Vagina (tissue), 2 donors: ENCODE data around the gene SAMD4A.

Source experiments
- POLR2A ChIP-seq, 2 donors: fragments of 450-650 bp; IDR thresholded peaks; one replicate each; pipeline ENCODE4 v1.6.1; 2017; ENCODE audit warnings: antibody characterized with exemption in 2 of 2, mild to moderate bottlenecking in 2 of 2, moderate library complexity in 2 of 2
- POLR2AphosphoS5 ChIP-seq, 2 donors: sonication (generic); formaldehyde crosslinking; IDR thresholded peaks; one replicate each; pipeline ENCODE4 v1.9.0; 2017; ENCODE audit warnings: antibody characterized with exemption in 2 of 2, mild to moderate bottlenecking in 2 of 2, low read depth in 1 of 2; ENCODE audit not compliant: insufficient read depth in 1 of 2
- TF ChIP-seq, protein P1 (sequence below), 3 experiments: fragments of 450-650 bp in 2 of 3; fragments of 200-600 bp in 1 of 3; sonication (generic) in 1 of 3; IDR thresholded peaks; one replicate each; pipeline ENCODE4 v1.5.1; 2017 to 2019; ENCODE audit warnings: antibody characterized with exemption in 3 of 3, mild to moderate bottlenecking in 2 of 3, moderate library complexity in 2 of 3

DNA sequence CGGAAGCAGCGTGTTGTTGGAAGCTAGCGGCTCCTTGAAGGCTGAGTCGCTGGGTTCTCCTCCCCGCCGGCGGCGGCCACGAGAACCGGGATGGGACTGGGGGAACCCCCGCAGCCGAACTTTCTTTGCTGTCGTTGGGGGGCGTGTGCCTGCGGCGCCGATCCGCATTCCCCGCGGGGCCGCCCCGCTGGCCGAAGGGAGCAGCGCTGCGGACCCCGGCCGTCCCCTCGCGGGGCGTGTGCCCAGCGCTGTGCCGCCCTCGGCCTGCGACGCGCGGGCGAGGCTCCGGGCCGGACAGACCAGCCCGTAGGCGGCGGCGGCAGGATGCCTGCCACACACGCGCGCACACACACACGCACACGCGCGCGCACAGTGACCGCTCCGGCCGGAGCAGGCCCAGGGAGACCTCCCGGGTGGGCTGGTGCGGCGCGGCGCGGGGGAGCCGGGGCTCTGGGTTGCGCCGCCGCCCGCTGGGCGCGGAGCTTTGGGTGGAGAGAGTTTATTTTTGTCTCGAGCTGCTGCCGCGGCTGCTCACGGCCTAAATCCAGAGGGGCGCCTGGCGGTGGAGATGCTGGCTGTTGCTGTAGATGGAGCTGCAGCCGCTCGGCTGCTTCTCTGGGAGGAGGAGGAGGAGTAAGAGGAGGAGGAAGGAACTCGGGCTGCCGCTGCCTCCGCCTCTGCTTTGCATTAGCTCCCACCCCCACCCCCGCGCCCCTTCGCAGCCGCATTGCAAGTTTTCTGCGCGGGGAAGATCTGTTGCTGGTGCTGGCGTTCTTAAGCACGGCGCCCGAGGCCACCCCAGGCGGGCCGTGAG lies at the start of gene SAMD4A:
- TF ChIP-seq, protein P1, sequence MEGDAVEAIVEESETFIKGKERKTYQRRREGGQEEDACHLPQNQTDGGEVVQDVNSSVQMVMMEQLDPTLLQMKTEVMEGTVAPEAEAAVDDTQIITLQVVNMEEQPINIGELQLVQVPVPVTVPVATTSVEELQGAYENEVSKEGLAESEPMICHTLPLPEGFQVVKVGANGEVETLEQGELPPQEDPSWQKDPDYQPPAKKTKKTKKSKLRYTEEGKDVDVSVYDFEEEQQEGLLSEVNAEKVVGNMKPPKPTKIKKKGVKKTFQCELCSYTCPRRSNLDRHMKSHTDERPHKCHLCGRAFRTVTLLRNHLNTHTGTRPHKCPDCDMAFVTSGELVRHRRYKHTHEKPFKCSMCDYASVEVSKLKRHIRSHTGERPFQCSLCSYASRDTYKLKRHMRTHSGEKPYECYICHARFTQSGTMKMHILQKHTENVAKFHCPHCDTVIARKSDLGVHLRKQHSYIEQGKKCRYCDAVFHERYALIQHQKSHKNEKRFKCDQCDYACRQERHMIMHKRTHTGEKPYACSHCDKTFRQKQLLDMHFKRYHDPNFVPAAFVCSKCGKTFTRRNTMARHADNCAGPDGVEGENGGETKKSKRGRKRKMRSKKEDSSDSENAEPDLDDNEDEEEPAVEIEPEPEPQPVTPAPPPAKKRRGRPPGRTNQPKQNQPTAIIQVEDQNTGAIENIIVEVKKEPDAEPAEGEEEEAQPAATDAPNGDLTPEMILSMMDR (IDR thresholded peaks at IDR 0.05): peak in 1 of 3 experiments; percentile 29
- TF ChIP-seq POLR2A (IDR thresholded peaks at IDR 0.05) (peak in 1 of 2 donors; percentile 58), POLR2AphosphoS5 (IDR thresholded peaks at IDR 0.05; ENCODE audit: insufficient read depth in 1 of 2, low read depth in 1 of 2) (peak in 1 of 2 donors; percentile 71)
